DOHH2 (cell line): ENCODE results near the gene WBP1.

ENCODE experiments used
- H3F3A ChIP-seq: fragments of 200-600 bp; sonication (generic), shearing (Covaris generic); 2 replicates; pipeline ENCODE4 v1.6.0; 2016; ENCODE audit warnings: antibody characterized with exemption, mild to moderate bottlenecking; ENCODE audit not compliant: control insufficient read depth, insufficient read depth
- H3K27ac ChIP-seq: fragments of 200-600 bp; sonication (generic); 2 replicates; pipeline ENCODE4 v1.5.1; 2014; ENCODE audit warnings: low read depth, mild to moderate bottlenecking, low read length, moderate library complexity
- H3K27me3 ChIP-seq: fragments of 200-600 bp; sonication (generic); 2 replicates; pipeline ENCODE4 v1.6.1; 2014; ENCODE audit warnings: mild to moderate bottlenecking, low read length, mixed read lengths; ENCODE audit not compliant: control insufficient read depth
- H3K36me3 ChIP-seq: fragments of 200-600 bp; sonication (generic); 2 replicates; pipeline ENCODE4 v1.6.1; 2014; ENCODE audit warnings: mild to moderate bottlenecking, low read length, moderate library complexity, mixed read lengths; ENCODE audit not compliant: control insufficient read depth
- H3K4me1 ChIP-seq: fragments of 200-600 bp; sonication (generic); 2 replicates; pipeline ENCODE4 v1.6.1; 2014; ENCODE audit warnings: mild to moderate bottlenecking, low read length, mixed read lengths; ENCODE audit not compliant: control insufficient read depth
- H3K4me2 ChIP-seq: fragments of 200-600 bp; sonication (generic); 2 replicates; pipeline ENCODE4 v1.6.0; 2014; ENCODE audit warnings: mild to moderate bottlenecking, low read length, moderate library complexity
- H3K4me3 ChIP-seq: fragments of 200-600 bp; sonication (generic); 2 replicates; pipeline ENCODE4 v1.5.1; 2014; ENCODE audit warnings: mild to moderate bottlenecking, low read length, mixed read lengths
- H3K79me2 ChIP-seq: fragments of 200-600 bp; sonication (generic); 2 replicates; pipeline ENCODE4 v1.6.1; 2014; ENCODE audit warnings: mild to moderate bottlenecking, low read length, mixed read lengths; ENCODE audit not compliant: control insufficient read depth
- H3K9me2 ChIP-seq: fragments of 200-600 bp; sonication (generic); replicated peaks from 2 replicates; pipeline ENCODE4 v1.6.1; 2014; ENCODE audit warnings: mild to moderate bottlenecking, low read length, mixed read lengths; ENCODE audit not compliant: control insufficient read depth
- H3K9me3 ChIP-seq: fragments of 200-600 bp; sonication (generic); 2 replicates; pipeline ENCODE4 v1.6.1; 2014; ENCODE audit warnings: antibody characterized with exemption, low read length, mixed read lengths; ENCODE audit not compliant: control insufficient read depth, insufficient read depth
- H4K20me1 ChIP-seq: fragments of 200-600 bp; sonication (generic); 2 replicates; pipeline ENCODE4 v1.6.0; 2014; ENCODE audit warnings: low read depth, mild to moderate bottlenecking, antibody characterized with exemption, low read length, moderate library complexity; ENCODE audit not compliant: control insufficient read depth, insufficient read depth
- EZH2phosphoT487 ChIP-seq: fragments of 200-600 bp; sonication (generic); IDR thresholded peaks from 2 replicates; pipeline ENCODE4 v1.6.1; 2017; ENCODE audit warnings: borderline replicate concordance, mild to moderate bottlenecking, antibody characterized with exemption, low read length, moderate library complexity, mixed read lengths
- TF ChIP-seq, protein P1 (sequence below): fragments of 200-600 bp; sonication (generic); IDR thresholded peaks from one replicate; pipeline ENCODE4 v1.5.1; 2014; ENCODE audit warnings: antibody characterized with exemption, mild to moderate bottlenecking, low read depth, low read length; ENCODE audit not compliant: poor library complexity, severe bottlenecking

The WBP1 gene

DNA sequence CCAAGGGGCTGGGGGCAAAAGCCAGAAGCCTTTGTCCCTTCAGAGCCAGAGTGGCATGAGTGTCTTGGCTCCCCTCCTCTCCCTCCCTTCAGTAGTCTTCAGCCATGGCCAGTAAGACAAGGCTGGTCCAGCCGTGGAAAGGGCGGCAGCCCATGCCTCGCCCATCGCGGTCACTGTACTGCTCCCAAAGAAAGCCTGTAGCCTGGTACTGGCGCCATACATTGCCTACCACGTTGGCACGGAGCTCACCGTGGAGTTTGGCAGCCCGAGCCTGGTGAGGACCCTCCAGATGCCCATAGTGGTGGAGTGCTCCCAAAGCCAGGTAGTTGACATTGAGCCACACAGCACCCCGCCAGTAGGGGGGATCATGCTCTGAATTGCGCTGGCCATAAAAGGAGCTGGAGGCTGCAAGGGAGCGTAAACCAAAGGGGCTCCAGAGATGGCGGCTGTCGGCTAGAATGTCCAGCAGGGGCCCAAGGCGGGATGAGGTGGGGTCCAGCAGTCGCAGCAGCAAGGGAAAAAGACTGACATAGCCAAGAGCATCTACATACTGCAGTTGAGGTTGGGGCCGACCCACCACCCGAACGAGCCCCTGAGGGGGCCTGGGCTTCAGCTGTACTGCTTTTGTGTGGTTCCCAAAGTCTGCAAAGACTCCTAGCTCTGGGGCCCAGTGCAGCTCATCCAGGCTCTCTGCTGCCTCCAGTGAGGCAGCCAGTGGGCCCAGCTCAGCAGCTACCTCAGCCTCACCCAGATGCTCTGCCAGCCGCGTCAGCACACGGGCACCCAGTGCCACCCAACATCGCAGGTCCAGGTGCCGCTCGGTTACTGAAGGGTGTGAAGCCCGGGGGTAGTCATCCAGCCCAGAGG lies 3.2 kb downstream of the WBP1 start:
- peaks cover 43% of the 10 kb centered on the region for H3K79me2 ChIP-seq
- peaks cover 22% of the 10 kb centered on the region for H3K4me1 ChIP-seq
- no peak overlapping the region for H3K4me3 ChIP-seq
- H3K9me2 ChIP-seq = no peaks in the 10 kb centered on the region
- H3K9me3 ChIP-seq = no peaks in the 10 kb centered on the region
- H3K27ac ChIP-seq = no peak overlapping the region
- peaks cover 9% of the 10 kb centered on the region; the same call in 1 of the 2 replicates for H3F3A ChIP-seq
- H3K4me2 ChIP-seq = no peak overlapping the region
- TF ChIP-seq EZH2phosphoT487 = no peak
- TF ChIP-seq, protein P1, sequence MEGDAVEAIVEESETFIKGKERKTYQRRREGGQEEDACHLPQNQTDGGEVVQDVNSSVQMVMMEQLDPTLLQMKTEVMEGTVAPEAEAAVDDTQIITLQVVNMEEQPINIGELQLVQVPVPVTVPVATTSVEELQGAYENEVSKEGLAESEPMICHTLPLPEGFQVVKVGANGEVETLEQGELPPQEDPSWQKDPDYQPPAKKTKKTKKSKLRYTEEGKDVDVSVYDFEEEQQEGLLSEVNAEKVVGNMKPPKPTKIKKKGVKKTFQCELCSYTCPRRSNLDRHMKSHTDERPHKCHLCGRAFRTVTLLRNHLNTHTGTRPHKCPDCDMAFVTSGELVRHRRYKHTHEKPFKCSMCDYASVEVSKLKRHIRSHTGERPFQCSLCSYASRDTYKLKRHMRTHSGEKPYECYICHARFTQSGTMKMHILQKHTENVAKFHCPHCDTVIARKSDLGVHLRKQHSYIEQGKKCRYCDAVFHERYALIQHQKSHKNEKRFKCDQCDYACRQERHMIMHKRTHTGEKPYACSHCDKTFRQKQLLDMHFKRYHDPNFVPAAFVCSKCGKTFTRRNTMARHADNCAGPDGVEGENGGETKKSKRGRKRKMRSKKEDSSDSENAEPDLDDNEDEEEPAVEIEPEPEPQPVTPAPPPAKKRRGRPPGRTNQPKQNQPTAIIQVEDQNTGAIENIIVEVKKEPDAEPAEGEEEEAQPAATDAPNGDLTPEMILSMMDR = peak; percentile 54
- peaks cover 38% of the 10 kb centered on the region for H3K36me3 ChIP-seq
- H4K20me1 ChIP-seq = no peaks in the 10 kb centered on the region
- H3K27me3 ChIP-seq = no peaks in the 10 kb centered on the region

DNA sequence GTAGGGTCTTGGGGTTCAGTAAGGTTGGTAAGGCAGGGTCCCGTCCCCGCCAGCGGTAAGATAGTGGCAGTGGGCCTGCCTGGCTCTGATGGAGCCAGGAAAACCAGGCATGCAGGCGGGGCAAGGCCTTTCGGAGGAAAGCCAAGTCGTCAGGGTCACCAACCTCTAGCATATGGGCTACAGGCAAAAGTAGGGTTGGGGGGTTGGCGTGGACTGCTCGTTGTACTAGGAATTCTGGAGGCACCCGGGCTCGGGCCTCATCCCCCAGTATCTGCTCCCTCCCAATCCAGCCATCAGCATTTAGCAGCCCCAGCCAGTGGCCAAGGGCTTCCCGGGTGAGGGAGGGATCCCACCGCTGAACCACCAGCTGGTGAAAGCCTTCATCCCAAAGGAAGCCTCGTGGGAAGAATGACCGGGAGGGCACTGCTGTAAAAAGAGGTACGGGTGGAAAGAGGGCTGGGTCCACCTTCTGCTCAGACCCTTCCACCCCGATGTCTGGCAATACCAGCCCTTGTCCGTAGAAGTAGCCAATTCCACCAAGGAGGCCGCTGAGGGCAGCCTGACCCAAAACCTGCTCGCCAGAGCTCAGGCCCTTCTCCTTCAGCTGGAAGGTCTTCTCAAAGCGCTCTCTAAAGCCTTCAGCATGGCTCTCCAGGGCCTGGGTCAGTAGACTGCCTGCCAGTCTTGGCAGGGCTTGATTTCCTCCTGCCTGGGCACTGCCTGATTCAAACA lies 4.0 kb downstream of the WBP1 start:
- H3K4me1 ChIP-seq = peaks cover 17% of the 10 kb centered on the region
- H3K79me2 ChIP-seq = peaks cover 40% of the 10 kb centered on the region
- no peaks in the 10 kb centered on the region for H3K27me3 ChIP-seq
- H4K20me1 ChIP-seq = no peaks in the 10 kb centered on the region
- 0 out of 2 replicates have a peak, but pooled peaks cover 4% of the 10 kb centered on the region for H3F3A ChIP-seq
- H3K9me2 ChIP-seq = no peaks in the 10 kb centered on the region
- no peak for TF ChIP-seq EZH2phosphoT487
- TF ChIP-seq, protein P1 = no peak
- no peaks in the 10 kb centered on the region for H3K9me3 ChIP-seq
- no peak overlapping the region for H3K4me3 ChIP-seq
- no peak overlapping the region for H3K27ac ChIP-seq
- H3K36me3 ChIP-seq = peaks cover 33% of the 10 kb centered on the region
- no peak overlapping the region for H3K4me2 ChIP-seq

DNA sequence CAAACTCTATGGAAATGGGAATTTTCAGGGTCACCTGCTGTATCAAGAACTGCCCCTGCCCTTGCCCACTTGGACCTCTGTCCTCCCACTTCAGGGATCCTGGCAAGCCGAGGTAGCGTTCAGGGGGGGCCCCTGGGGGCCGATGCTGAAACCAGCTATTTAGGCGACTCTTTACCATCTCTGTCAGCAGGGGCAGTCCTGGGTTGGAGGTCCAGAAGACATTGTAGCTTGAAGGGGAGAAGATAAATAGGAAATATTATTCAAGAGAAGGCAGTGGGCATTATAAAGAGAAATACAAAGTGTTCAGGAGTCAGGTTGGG lies 4.5 kb downstream of the WBP1 start:
- Histone ChIP-seq H3K4me3 (no peak overlapping the region), H3K79me2 (peaks cover 40% of the 10 kb centered on the region), H4K20me1 (no peaks in the 10 kb centered on the region), H3F3A (0 out of 2 replicates have a peak, but pooled peaks cover 4% of the 10 kb centered on the region), H3K36me3 (peaks cover 33% of the 10 kb centered on the region), H3K27me3 (no peaks in the 10 kb centered on the region), H3K27ac (no peak overlapping the region), H3K9me3 (no peaks in the 10 kb centered on the region), H3K4me2 (no peak overlapping the region), H3K9me2 (no peaks in the 10 kb centered on the region), H3K4me1 (peaks cover 17% of the 10 kb centered on the region)
- TF ChIP-seq, protein P1 = no peak
- TF ChIP-seq EZH2phosphoT487 = no peak
